ENCODE measurements around the gene JPH3.

Gene JPH3

GRCh38 chr16:87602001-87602775 is at the start of gene JPH3:
Gene JPH3 (plus strand): TSS chr16:87602508. CDS start chr16:87603147, 639 bp downstream.
- no peak for DNase-seq

- DNase-seq = peak; percentile 26
These were observed 49.3 kb upstream of the JPH3 start for GRCh38 chr16:87552772-87553573.

GRCh38 chr16:87554754-87555427 is 47.4 kb upstream of the JPH3 start:
- no peak for DNase-seq

DNA sequence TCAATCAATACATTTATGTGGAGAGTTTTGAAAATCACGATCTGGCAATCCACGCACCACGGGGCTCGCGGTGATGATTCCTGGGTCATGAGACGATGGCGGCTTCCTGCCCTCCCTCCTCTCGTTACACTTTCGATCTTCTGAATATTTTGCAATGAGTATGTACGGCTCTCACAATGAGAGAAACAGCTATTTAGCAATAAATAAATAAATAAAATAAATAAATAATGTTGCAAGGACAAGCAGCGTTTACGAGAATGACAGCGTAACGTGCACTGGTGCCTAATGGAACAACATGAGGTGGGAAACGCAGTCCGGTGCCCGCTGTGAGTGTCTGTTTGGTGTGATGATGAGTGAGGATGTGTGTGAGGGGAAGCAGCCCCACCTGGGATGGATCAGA is 46.7 kb upstream of the JPH3 start:
- no peak for DNase-seq

DNA sequence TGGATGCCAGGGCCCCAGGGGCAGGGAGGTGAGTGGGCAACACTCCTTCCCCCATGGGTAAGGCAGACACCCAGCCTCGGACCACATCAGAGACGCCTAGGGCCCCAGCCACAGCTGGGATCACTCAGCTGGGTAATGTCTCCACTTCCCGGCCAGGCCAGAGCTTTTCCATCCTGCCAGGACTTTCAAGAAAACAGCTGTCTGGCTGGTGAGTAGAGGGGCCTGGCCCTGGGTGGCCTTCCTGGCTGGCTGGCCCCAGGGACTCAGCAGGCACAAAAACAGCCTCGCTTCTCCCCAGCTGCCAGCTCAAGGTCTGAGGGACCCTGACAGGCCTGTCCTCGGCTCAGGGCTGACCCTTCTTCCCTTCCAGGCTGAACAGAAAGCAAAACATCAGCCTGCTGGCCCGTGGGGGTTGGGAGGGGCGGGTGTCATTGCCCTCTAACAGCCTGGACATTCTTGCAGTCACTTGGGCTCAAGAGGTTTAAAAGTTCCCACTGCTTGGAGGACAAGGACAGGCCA is 45.3 kb upstream of the JPH3 start:
- no peak for DNase-seq

DNA sequence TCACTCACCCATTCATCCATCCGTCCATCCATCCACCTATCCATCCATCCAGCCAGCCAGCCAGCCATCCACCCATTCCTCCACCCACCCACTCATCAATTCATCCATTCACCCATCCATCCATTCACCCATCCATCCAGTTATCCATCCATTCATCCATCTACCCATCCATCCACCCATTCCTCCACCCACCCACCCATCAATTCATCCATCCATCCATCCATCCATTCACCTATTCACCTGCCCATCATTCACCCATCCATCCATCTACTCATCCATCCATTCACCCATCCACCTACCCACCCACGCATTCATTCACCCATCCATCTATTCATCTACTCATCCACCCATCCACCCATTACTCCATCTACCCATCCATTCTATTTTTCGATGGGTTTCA is 43.6 kb upstream of the JPH3 start:
- no peak for DNase-seq

DNA sequence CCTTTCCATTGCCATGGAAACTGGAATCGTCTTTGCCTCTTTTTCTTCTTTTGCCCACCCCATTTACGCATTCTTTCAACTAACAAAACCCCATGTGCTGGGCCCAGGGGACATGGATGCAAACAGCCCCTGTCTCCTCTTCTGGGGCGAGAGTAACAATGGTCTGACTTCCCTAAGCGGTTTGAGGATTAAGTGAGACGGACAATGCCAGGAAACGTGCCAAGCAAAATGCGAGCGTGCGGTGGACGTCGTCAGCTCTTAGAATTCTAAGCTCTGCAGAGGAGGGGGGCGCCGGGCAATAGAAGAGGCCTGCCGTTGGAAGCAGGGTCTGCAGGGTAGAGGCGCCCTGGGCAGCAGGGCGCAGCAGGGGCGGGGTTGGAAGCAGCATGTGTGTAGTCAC is 42.4 kb upstream of the JPH3 start:
- DNase-seq = no peak

DNA sequence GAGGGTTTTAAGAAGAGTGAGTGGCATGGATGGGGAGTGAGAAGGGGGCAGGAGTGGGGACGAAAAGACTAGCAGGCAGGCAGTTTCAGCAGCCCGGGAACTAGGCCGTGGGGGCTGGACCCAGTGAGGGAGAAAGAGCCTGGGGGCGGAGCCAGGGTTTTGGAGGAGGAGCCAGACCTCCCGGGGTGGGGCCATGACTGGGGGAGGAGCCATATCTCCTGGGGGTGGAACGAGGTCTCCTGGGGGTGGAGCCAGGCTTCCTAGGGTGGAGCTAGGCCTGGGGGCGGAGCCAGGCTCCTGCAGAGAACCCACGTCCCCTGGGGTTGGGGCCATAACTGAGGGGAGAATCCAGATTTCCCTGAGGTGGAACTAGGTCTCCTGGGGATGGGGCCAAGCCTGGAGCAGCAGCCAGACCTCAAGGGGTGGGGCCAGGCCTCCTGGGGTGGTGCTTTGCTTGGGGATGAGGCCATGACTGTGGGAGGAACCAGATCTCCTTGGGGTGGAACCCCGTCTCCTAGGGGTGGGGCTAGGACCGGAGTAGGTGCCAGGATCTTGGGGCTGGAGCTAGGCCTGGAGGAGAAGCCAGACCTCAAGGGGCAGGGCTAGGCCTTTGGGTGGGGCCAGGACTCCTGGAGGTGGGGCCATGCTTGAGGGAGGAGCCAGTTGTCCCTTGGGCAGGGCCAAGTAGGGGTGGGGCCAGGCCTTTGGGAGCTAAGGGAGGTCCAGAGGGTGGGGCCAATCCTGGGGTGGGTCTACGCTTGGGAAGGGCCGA is 41.7 kb upstream of the JPH3 start:
- DNase-seq = peak; percentile 33

GRCh38 chr16:87561200-87562105 is 40.9 kb upstream of the JPH3 start:
- no peak for DNase-seq

GRCh38 chr16:87562201-87562600 is 40.1 kb upstream of the JPH3 start:
- DNase-seq = no peak

- DNase-seq = no peak
These were observed 39.3 kb upstream of the JPH3 start for GRCh38 chr16:87563022-87563421.

- no peak for DNase-seq
These were observed 38.4 kb upstream of the JPH3 start for GRCh38 chr16:87563714-87564523.

- no peak for DNase-seq
These were observed 37.9 kb upstream of the JPH3 start for GRCh38 chr16:87564524-87564778.

GRCh38 chr16:87569601-87570571 is 32.4 kb upstream of the JPH3 start:
- no peak for DNase-seq

DNA sequence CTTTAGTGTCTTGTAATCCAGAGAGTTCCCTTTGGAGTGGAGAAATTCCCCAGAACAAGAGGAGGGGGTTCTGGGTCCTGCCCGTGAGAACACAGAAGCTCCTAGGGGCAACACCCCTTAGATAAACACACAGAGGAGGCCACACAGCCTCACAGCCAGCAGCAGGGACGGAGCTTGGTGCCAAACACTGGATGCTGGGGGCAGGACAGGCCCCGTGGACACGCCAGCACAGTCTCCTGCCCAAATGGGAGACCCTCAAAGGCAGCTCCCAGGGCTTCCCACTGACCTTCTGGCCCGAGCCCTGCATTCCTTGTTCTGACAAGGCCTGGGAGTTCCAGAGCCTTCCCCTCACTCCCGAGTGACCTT is 31.8 kb upstream of the JPH3 start:
- DNase-seq = no peak

DNA sequence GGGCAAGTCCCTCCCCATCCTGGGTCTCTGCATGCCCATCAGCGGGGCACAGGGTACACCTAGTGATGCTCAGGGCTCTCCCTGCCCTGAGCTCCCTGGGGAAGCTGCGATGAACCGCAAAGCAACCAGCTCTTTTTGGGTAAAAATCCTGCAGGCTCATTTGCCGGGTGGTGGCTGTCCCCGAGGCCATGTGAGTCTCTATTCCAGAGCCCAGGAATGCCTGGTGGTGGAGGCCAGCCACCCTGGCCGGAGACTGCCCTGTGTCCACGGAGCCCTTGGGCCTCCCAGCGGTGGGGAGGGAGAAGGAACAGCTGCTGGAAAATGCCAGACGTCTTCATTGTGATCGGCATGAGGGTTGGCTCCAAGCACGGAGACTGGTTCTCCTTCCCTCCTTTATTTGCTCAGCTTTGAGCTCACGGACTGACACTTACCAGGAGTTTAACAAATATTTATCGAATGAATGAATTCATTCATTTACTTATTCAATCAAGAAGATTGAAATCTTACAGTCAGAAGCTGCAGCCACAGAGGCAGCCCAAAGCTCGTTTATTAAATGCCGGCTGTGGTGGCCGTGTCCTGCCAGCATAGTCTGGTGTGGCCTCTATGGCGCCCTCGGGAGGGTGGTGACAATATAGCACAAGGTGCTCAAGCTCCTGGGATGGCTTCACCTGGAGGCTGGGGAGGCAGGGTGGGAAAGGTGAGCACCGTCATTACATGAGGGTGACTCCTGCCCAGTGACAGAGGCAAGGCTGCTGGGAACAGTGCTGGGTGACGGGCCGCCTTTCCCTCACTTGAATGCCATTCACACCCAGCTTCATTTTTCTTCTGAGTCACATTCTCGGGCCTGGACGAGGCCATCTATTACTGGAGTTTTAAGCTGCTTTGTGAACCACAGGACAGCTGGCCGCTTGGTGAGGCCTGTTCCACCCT is 31.1 kb upstream of the JPH3 start:
- peak; percentile 38 for DNase-seq

DNA sequence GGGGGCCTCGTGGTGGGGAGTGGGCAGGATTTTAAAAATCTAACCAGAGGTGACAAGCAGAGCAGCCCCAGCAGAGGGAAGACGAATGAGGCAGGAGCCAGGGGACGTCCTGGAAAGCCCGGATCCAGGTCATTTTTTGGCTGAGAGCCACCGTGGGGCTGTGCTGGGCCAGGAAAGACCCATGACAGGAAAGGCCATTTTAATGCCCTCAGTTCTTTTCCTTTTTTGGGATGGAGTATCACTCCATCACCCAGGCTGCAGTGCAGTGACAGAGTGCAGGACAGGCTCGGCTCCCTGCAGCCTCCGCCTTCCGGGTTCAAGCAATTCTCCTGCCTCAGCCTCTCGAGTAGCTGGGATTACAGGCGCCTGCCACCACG is 30.5 kb upstream of the JPH3 start:
- DNase-seq = no peak

GRCh38 chr16:87572959-87573358 is 29.3 kb upstream of the JPH3 start:
- no peak for DNase-seq
